AG04449 (cell line): ENCODE data around the gene NACA.
"Not testable (repeated sequence)": the region's sequence is repeated elsewhere in the genome, so short reads cannot be mapped to it uniquely, and the experiment has no call there.

ENCODE experiments used
- CTCF ChIA-PET: fragments of 350-600 bp; formaldehyde crosslinking; extraction: SDS; loops from one replicate; lab custom pipeline; 2021; ENCODE audit warnings: antibody characterized with exemption; lab: Yijun Ruan, JAX
- POLR2A ChIA-PET: fragments of 400-600, 350-600 bp; formaldehyde crosslinking; extraction: SDS; loops from one replicate; lab custom pipeline; 2020; ENCODE audit warnings: antibody characterized with exemption, inconsistent platforms; lab: Yijun Ruan, JAX
- DNase-seq: peaks from one replicate; pipeline ENCODE4 v3.0.0-alpha.2; 2010; ENCODE audit warnings: low read depth, low spot score
- H3K4me3 ChIP-seq: 2 replicates; pipeline ENCODE4 v1.5.1; 2011; ENCODE audit warnings: low read depth, mild to moderate bottlenecking, control low read depth, low read length
- TF ChIP-seq, protein P1 (sequence below): IDR thresholded peaks from one replicate; pipeline ENCODE4 v1.5.1; 2011; ENCODE audit warnings: mild to moderate bottlenecking, moderate library complexity, low read length, control low read depth, inconsistent platforms; ENCODE audit not compliant: insufficient read depth; ENCODE audit errors: missing control alignments

NACA gene

GRCh38 chr12:56716458-56716857 lies 8.6 kb downstream of the NACA start:
- TF ChIP-seq, protein P1, sequence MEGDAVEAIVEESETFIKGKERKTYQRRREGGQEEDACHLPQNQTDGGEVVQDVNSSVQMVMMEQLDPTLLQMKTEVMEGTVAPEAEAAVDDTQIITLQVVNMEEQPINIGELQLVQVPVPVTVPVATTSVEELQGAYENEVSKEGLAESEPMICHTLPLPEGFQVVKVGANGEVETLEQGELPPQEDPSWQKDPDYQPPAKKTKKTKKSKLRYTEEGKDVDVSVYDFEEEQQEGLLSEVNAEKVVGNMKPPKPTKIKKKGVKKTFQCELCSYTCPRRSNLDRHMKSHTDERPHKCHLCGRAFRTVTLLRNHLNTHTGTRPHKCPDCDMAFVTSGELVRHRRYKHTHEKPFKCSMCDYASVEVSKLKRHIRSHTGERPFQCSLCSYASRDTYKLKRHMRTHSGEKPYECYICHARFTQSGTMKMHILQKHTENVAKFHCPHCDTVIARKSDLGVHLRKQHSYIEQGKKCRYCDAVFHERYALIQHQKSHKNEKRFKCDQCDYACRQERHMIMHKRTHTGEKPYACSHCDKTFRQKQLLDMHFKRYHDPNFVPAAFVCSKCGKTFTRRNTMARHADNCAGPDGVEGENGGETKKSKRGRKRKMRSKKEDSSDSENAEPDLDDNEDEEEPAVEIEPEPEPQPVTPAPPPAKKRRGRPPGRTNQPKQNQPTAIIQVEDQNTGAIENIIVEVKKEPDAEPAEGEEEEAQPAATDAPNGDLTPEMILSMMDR = no peak
- POLR2A ChIA-PET = interaction anchor here (1.0 to 2.1 kb wide), 3 partner anchors 9 to 80 kb away, joined by 4 to 12 read pairs (median 8); partner anchors contain the start of genes NACA and PTGES3
- CTCF ChIA-PET = no interaction called here

GRCh38 chr12:56715798-56716197 lies 9.3 kb downstream of the NACA start:
- TF ChIP-seq, protein P1 = no peak
- DNase-seq = no peak
- POLR2A ChIA-PET = interaction anchor here (1.1 to 2.1 kb wide), 2 partner anchors 10 to 27 kb away, joined by 8 to 12 read pairs; partner anchors contain the start of genes NACA and PTGES3
- no peak overlapping the region for H3K4me3 ChIP-seq
- CTCF ChIA-PET = no interaction called here

More at GRCh38 chr12:56716458-56716857, 8.6 kb downstream of the NACA start:
- no peak for DNase-seq
- H3K4me3 ChIP-seq = no peak overlapping the region

DNA sequence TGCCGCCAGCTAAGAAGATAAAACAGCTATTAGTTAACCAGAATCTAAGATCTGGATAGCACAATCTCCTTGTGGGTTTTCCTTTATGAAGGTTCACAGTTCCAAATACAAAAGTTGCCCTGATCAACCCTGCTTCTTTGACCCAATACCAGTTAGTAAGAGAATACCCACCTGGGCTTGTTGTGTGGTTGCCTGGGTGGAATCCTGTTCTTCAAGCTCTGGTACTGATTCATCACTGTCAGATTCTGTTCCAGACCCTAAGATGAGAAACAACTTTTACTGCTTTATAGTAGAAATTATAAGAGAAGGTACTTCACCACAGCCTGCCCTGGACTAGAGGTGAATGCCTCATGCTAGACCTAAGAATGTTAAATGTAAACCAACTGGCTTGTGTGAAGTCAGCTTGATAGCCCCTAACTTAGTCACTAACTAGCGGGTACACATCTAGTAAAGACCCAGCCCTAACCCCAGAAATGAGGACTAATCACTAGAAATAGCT lies 10.6 kb downstream of the NACA start:
- CTCF ChIA-PET = interaction anchor here (1.4 kb wide), 1 partner anchor 9 kb away, joined by 3 read pairs; no protein-coding TSS in a partner anchor
- TF ChIP-seq, protein P1 = no peak
- DNase-seq = no peak
- POLR2A ChIA-PET = interaction anchor here (0.6 to 0.7 kb wide), 2 partner anchors 19 to 26 kb away, joined by 3 read pairs; no protein-coding TSS in a partner anchor
- no peak overlapping the region for H3K4me3 ChIP-seq

DNA sequence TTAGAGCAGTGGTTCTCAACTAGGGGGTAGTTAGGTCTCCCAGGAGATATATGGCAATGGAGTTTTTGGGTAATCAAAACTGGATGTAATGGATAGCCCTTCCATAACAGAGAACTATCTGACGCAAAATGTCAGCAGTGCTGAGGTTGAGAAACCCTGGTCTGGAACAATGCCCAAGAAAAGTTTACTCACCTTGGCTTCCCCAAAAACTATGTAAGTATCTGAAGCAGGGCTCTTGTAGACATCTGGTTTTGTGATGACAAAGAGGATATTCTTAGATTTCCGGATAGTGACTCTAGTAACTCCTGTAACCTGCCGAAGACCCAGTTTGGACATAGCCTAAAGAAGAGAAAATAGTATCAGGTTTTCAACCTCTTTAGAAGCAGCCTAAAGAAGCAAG lies 11.8 kb downstream of the NACA start:
- DNase-seq = no peak
- H3K4me3 ChIP-seq = no peak overlapping the region
- CTCF ChIA-PET = interaction anchor here (1.0 to 1.4 kb wide), 2 partner anchors 8 to 10 kb away, joined by 3 read pairs; no protein-coding TSS in a partner anchor
- POLR2A ChIA-PET = no interaction called here
- TF ChIP-seq, protein P1 = no peak

DNA sequence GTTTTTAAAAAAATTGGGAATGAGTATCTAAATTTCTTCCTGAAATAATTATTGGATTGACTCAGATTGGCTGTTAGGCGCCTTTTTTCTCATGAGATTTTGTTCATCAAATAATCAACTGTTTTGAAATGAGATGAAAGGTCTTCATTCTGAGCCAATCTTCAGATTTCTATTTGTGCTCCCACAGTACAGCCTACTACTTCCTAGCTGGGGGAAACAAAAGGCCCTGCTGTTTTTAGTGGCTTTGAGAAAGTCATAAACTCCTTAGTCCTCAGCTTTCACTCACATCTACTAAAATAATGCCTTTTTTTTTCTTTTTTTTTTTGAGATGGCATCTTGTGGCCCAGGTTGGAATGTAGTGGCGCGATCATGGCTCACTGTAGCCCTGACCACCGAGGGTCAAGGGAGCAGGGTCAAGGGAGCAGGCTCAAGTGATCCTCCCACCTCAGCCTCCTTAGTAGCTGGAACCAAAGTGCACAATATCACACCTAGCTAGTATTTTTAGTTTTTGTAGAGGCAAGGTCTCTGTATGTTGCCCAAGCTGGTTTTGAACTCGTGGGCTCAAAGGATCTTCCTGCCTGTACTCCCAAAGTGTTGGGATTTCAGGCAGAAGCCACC lies 15.2 kb downstream of the NACA start:
- no peak overlapping the region for H3K4me3 ChIP-seq
- POLR2A ChIA-PET = interaction anchor here (0.9 to 1.2 kb wide), 2 partner anchors 14 to 16 kb away, joined by 3 to 7 read pairs; partner anchors contain the start of gene NACA
- TF ChIP-seq, protein P1 = no peak
- DNase-seq = no peak
- CTCF ChIA-PET = no interaction called here

DNA sequence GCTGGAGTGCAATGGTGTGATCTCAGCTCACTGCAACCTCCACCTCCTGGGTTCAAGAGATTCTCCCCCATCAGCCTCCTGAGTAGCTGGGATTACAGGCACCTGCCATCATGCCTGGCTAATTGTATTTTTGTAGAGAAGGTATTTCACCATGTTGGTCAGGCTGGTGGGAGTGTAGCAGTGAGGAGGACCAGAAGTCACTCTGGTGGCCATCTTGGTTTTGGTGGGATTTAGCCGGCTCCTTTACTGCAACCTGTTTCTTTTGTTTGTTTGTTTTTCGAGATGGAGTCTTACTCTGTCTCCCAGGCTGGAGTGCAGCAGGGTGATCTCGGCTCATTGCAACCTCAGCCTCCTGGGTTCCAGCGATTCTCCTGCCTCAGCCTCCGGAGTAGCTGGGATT lies 20.6 kb downstream of the NACA start:
- CTCF ChIA-PET = interaction anchor here (1.2 kb wide), 1 partner anchor 301 kb away, joined by 3 read pairs; no protein-coding TSS in a partner anchor
- POLR2A ChIA-PET, DNase-seq, H3K4me3 ChIP-seq: not testable (repeated sequence)
